ENCODE data around the gene MATCAP1.

- TF ChIP-seq, protein P1, sequence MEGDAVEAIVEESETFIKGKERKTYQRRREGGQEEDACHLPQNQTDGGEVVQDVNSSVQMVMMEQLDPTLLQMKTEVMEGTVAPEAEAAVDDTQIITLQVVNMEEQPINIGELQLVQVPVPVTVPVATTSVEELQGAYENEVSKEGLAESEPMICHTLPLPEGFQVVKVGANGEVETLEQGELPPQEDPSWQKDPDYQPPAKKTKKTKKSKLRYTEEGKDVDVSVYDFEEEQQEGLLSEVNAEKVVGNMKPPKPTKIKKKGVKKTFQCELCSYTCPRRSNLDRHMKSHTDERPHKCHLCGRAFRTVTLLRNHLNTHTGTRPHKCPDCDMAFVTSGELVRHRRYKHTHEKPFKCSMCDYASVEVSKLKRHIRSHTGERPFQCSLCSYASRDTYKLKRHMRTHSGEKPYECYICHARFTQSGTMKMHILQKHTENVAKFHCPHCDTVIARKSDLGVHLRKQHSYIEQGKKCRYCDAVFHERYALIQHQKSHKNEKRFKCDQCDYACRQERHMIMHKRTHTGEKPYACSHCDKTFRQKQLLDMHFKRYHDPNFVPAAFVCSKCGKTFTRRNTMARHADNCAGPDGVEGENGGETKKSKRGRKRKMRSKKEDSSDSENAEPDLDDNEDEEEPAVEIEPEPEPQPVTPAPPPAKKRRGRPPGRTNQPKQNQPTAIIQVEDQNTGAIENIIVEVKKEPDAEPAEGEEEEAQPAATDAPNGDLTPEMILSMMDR (conservative IDR thresholded peaks at IDR 0.05 in 1 of 2, IDR thresholded peaks at IDR 0.05 in 1 of 2; ENCODE audit: extremely low read depth in 1 of 2, insufficient read depth in 1 of 2, low read depth in 1 of 2, low read length in 2 of 2) = no peak
- no peak for TF ChIP-seq EZH2 (IDR thresholded peaks at IDR 0.05; ENCODE audit: borderline replicate concordance, low read length)
These were observed 43.8 kb upstream of the MATCAP1 start for GRCh38 chr16:67227567-67227921.

Data from mammary epithelial cell (primary cell).